NCI-H146 treated with DMSO at 0.1 percent for 48 hours (cell line): ENCODE measurements around the gene BRCA1.
"Not testable (repeated sequence)": the region's sequence is repeated elsewhere in the genome, so short reads cannot be mapped to it uniquely, and the experiment has no call there.

Experiments used
- DNase-seq: peaks from one replicate; lab custom pipeline; 2025; ENCODE audit not compliant: unreplicated experiment; lab: John Stamatoyannopoulos, UW

The BRCA1 gene

DNA sequence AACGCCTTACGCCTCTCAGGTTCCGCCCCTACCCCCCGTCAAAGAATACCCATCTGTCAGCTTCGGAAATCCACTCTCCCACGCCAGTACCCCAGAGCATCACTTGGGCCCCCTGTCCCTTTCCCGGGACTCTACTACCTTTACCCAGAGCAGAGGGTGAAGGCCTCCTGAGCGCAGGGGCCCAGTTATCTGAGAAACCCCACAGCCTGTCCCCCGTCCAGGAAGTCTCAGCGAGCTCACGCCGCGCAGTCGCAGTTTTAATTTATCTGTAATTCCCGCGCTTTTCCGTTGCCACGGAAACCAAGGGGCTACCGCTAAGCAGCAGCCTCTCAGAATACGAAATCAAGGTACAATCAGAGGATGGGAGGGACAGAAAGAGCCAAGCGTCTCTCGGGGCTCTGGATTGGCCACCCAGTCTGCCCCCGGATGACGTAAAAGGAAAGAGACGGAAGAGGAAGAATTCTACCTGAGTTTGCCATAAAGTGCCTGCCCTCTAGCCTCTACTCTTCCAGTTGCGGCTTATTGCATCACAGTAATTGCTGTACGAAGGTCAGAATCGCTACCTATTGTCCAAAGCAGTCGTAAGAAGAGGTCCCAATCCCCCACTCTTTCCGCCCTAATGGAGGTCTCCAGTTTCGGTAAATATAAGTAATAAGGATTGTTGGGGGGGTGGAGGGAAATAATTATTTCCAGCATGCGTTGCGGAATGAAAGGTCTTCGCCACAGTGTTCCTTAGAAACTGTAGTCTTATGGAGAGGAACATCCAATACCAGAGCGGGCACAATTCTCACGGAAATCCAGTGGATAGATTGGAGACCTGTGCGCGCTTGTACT lies at the start of gene BRCA1:
TSS of gene BRCA1 (minus strand) at position 232 of the 834 bp plus-strand sequence. CDS start 1,268 bp downstream, outside the sequence.
- DNase-seq, result peak; percentile 99

DNA sequence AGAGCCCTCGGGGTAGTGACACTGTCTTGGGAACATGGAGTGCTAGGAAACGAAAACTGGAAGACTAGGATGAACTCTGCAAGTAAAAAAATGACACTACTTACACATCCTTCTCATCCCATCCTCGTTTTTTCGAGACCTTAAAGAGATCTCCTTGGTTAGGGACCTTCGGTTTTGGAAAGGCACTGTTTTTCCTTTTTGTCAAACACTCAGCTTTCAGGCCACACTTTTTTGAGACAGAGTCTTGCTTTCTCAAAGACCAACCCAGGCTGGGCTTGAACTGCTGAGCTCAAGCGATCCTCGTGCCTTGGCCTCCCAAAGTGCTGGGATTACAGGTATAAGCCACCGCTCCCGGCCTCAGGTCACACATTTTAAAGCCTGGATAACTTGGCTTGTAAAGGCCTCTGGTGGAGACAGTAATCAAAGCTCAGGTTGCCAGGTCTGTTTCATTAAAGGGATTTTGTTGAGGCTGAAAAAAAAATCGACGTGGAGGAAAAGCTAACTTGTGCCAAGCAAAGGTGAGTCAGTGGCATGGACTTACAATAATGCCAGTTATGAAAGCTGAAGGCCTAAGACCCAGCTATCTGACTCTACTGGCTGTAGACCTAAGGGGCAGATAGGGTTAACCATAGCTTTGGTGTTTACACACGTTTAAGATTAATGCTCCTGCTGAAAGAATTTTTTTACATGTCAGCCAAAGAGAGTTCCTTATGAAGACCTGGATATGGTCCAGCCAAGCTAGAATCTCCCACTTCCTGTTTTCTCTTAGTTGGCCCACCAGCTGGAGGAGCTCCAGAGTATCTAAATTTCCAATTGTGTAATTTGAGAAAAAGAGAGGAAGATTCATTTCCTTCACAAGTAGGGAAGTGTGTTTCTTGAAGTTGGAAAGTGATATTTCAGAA lies 46.7 kb upstream of the BRCA1 start:
- peak; percentile 13 for DNase-seq

DNA sequence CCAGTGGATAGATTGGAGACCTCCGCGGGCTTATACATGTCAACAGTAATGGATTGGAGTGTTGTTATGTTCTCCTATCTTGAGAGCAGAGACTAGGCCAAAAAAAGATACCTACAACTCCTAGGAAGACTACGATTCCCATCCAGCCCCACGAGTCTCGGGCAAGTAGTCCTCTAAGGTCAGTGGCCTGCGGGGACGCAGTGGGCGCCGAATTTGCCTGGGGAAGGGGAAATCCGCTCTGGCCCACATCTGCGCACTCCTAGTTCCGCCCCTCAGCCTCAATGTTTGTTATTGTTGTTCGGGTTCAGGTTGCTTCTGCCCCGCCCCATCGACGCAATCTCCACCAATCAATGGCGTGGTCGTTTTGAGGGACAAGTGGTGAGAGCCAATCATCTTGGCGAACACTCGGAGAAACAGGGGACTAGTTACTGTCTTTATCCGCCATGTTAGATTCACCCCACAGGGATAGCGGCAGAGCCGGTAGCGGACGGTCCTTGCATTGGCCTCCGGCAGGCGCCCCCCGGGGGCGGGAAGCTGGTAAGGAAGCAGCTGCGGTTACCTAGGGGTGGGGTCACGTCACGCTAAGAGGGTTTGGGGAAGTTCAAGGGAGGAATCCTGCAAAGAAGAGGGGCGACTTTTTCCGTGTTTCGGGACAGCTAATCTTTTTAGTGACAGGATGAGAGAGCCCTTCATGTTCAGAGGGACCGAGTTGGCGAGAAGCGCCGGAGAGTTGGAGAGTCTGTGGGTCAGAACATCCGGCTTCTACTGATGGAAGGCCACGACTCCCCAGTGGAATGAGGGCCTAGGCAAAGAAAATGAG lies 45.8 kb upstream of the BRCA1 start, which contains the start of gene NBR1:
TSS of gene NBR1 (plus strand) at position 449 of the 820 bp plus-strand sequence. CDS start 4,586 bp downstream, outside the sequence.
- DNase-seq, result peak; percentile 91

DNA sequence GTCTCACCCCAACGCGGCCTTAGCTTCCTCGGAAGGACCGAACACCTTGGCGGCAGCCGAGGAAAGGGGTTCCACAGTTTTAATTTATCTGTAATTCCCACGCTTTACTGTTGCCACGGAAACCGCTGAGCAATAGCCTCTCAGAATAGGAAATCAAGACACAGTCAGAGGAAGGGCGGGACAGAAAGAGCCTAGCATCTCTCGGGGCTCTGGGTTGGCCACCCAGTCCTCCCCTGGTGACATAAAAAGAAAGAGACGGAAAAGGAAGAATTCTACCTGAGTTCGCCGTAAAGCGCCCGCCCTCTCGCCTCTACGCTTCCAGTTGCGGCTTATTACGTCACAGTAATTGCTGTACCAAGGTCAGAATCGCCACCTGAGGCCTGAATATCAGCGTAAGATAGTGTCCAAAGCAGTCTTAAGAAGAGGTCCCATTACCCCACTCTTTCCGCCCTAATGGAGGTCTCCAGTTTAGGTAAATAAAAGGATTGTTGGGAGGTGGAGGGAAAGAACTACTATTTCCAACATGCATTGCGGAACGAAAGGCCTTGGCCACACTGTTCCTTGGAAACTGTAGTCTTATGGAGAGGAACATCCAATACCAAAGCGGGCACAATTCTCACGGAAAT lies 45.1 kb upstream of the BRCA1 start:
- DNase-seq, result peak; percentile 95

DNA sequence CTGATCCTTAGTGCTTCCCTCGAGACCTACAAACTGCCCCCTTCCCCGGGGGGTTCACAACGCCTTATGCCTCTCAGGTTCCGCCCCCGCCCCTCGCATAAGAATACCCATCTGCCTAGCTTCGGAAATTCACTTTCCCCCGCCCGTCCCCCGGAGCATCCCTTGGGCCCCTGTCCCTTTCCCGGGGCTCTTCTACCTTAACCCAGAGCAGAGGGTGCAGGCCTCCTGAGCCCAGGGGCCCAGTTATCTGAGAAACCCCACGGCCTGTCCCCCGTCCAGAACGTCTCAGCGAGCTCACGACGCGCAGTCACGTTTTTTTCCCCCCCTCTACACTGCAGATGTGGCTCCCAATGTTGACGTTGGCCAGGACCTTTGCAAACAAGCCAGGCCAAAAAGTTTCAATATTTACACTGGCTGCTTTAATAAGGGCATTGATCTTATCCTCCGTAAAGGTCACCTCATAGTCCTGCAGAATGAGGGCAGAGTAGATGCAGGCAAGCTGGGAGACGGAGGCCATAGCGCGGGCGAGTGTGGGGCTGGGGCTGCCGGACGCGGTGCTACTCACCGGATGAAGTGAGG lies 44.5 kb upstream of the BRCA1 start:
- peak; percentile 54 for DNase-seq

DNA sequence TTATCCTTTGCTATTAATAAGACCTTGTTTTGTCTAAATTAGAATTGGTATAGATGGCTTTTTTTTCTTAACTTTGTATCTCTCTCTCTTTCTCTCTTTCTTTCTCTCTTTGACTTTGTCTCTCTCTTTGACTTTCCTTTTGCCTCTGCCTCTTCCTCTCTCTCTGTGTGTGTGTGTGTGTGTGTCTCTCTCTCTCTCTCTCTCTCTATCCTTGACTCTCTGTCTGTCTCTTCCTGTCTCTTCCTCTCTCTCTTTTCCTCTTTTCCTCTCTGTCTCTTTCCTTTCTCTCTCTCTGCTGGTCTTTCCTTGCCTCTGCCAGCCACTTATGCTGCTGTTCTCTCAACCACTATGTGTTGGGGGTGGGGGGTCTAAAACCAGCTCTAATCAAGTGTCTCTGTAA lies 40.8 kb upstream of the BRCA1 start:
- DNase-seq, result not testable (repeated sequence)

DNA sequence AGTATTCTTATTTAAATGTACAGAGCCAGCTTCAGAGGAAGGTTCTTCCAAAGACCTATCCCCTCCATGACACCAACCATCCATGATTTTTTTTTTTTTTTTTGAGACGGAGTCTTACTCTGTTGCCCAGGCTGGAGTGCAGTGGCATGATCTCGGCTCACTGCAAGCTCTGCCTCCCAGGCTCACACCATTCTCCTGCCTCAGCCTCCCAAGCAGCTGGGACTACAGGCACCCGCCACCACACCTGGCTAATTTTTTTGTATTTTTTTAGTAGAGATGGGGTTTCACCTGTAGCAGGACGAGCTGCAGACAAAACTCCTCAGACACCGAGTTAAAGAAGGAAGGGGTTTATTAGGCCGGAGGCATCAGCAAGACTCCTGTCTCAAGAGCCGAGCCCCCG lies 34.8 kb upstream of the BRCA1 start:
- not testable (repeated sequence) for DNase-seq

DNA sequence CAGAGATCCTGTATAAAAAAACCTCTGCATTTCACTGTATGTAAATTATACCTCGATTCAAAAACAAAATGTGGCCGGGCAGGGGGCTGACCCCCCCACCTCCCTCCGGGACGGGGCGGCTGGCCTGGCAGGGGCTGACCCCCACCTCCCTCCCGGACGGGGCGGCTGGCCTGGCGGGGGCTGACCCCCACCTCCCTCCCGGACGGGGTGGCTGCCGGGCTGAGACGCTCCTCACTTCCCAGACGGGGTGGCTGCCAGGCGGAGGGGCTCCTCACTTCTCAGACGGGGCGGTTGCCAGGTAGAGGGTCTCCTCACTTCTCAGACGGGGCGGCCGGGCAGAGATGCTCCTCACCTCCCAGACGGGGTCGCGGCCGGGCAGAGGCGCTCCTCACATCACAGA lies 34.1 kb upstream of the BRCA1 start:
- DNase-seq, result not testable (repeated sequence)

DNA sequence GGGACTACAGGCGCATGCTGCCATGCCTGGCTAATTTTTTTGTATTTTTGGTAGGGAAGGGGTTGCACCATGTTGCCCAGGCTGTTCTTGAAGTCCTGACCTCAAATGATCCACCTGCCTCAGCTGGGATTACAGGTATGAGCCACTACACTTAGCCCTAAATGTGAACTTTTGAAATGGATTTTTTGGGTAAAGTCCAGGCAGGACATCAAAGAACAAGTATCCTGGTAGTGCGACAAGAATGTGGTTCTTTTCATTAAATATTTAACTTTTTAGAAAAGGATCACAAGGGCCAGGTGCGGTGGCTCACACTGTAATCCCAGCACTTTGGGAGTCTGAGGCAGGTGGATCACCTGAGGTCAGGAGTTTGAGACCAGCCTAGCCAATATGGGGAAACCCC lies 30.5 kb upstream of the BRCA1 start:
- no peak for DNase-seq

DNA sequence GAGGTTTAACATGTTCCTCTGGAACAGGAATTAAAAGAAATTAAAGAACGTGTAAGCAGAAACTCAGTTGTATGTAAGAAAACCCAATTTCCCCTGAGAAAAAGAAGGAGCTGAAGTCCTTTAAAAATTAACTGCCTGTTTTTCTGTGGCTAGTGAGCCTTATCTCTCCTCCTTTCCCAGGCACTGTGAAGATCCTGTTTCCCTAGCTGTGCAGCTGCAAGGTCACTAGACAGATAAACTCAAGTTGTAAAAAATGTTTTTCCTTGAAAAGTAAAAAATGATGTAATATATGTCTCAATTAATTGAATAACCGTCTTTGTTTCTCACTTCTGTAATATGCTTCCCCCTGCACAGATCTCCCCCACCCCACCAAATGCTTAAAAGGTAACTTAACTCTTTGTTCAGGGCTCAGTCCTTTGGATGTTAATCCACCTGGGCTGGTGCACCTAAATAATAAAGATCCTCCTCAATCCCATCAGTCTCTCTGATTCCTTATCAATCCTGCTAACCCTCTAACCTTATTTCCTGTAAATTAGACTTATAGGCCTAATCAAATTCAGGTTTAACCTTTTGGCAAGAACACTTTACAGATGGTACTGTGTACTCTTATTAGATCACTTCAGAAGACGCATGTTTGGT lies 28.2 kb upstream of the BRCA1 start:
- not testable (repeated sequence) for DNase-seq

DNA sequence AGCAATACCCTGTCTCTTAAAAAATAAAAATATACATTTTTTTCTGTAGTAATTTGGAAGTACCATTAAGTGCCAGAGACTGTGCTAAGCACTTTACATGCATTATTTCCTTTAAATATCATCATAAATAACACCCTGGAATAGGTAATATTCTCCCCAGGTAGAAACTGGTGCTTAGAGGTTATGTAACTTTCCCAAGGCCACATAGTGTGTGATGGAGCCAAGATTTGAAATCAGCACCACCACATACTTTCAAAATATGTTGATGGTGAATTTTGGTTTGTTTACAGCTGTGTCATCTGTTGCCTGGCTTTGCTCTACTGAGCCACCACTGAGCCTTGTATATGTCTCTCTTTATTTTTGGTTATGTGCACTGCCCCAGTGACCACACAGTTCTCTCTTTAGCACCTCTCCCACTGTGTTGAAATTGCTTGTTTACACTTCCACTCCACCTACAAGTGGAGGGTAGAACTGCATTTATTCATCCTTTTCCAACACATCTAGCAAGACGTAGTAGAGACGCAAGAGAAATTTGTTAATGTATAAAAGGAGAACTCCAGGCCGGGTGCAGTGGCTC lies 26.8 kb upstream of the BRCA1 start:
- no peak for DNase-seq

DNA sequence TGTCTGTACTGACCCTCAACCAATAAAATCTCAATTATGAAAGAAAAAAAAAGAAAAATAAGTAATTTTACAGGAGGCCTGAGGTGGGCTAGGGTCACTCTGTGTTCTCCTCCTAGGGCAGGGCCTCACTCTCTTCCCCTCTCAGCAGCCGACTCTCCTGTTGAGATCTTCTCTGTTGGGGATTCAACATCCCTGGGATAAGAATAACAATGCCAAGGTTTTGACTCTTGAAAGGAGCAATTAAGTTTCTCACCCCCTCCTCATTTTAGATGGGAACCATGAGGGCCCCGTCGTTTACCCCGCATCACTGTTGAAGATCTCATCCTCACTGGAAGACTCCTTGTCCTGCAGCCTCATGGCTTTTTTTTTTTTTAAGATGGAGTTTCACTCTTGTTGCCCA lies 21.5 kb upstream of the BRCA1 start:
- no peak for DNase-seq

DNA sequence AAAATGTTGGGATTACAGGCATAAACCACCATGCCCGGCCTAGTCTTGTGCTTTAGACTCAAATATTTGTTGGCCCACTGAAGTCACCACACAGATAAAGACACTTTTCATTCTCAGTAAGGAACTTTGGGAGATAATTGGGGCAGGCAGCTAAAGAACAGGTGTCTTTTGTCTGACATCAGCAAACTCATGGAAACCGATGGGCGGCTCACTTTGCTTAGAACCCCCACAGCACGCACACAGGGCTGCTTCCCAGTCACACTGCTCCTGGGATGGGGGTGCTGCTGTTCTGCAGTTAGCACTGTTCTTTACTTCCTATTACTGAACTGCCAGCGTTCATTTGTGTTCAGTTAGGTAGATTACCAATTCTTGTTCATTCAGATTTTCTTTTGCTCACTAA lies 18.0 kb upstream of the BRCA1 start:
- DNase-seq, result no peak

DNA sequence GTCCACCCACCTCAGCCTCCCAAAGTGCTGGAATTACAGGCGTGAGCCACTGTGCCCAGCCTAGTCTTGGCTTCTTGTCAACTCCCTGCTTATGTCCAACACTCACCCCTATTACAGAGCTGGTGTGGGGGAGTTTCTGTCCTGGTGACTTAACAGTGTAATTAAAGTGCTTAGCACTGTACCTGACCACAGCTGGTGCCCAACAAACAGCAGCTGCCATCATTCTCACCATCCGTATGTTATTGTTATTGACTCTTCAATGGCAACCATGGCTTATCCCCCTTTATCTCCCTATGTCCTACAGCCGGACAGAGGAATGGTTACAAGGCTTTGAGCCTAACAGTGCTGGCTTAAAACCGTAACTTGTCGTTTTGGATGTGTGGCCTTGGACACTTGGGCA lies 17.0 kb upstream of the BRCA1 start:
- DNase-seq, result no peak

DNA sequence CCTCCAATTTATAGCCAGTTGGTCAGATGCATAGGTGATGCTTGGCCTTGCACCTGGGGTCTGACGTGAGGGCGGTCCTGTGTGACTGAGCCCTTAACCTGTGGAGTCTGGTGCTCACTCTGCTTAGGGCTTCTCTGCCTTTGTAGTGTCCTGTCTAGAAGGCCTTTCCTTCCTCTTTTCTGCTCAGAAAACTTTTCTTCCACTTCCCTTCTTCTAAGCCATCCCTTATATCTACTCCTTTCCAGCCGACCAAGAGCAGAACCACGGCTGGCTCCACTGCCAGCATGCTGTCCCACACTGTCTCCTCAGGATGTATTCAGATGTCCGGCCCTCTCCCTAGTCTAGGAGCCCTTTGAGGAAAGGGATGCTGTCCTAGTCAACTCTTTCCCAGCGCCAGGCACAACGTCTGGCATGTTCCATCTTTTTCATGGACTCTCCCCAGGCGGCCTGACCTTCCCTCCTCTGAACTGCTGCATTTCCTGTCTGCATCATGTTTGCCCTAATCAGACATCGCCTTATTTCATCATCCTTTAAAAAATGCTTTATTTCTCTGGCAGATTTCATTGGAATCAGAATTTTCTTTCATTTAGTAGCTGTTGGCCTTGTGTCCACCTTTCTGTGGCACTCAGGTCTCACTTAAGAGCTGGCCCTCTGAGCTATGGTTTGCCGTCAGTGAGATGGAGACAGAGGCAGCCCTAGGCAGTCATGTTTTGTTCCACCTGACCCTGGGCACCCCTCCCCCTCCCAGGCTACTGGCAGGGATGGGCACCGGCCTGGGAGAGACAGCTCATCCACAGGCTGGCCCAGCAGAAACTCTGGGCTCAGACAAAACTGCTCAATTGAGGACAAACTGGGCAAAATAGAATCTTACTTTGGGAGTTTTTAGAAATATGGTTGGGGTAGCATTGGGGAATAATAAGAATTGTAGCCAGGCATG lies 15.5 kb upstream of the BRCA1 start:
- no peak for DNase-seq

DNA sequence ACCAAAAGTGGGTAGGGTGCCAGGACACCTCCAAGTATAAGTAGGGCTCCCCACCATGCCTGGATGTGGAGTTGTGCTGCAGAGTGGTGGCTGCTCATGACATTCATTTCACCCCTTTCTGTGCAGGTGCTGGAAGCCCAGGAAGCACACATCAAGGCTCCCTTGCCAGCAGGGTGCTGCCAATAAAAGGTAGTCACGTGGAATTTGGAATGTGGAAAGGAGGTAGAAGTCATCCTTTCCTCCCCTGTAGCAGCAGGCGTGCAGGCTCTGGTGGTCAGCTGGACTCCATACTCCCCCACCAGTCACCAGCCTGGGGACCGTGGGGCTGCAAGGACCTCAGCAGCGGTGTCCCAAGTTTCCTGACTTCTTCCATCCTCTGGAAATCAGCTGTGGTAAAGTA lies 13.4 kb upstream of the BRCA1 start:
- DNase-seq, result not testable (repeated sequence)

DNA sequence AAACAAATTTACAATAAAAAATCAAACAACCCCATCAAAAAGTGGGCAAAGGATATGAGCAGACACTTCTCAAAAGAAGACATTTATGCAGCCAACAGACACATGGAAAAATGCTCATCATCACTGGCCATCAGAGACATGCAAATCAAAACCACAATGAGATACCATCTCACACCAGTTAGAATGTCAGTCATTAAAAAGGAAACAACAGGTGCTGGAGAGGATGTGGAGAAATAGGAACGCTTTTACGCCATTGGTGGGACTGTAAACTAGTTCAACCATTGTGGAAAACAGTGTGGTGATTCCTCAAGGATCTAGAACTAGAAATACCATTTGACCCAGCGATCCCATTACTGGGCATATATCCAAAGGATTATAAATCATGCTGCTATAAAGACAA lies 11.4 kb upstream of the BRCA1 start:
- not testable (repeated sequence) for DNase-seq

DNA sequence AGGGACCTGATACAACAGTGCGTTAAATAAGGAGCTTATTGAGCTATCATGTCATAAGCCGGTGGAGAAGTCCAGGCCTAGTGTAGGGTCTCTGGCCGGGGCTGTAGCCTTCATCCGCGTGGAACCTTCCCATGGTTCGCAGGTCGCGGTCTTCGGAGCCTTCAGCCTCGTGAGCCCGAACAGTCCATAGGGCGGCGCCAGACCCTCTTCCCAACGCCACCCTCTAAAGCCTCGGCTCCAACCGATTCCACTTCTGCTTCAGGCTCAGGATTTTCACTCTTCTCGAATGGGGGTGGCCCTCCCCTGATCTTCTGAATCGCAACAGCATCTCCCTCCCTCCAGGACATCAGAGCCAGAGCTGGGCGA lies 10.3 kb upstream of the BRCA1 start:
- no peak for DNase-seq
